Keratinocyte (primary cell): ENCODE results near the gene SERTAD2.

Experiments
- CTCF ChIP-seq, 3 experiments: IDR thresholded peaks in 1 of 3; conservative IDR thresholded peaks in 1 of 3; optimal IDR thresholded peaks in 1 of 3; 2 replicates in 2 of 3; 3 replicates in 1 of 3; pipeline versions ENCODE3 to v1.5.1; 2011; ENCODE audit warnings: low read length in 3 of 3, mild to moderate bottlenecking in 3 of 3, moderate library complexity in 2 of 3, control low read depth in 1 of 3, inconsistent platforms in 1 of 3; ENCODE audit not compliant: insufficient read depth in 2 of 3; ENCODE audit errors: extremely low read depth in 1 of 3
- EZH2 ChIP-seq: IDR thresholded peaks from one replicate; pipeline ENCODE4 v1.6.1; 2012; ENCODE audit warnings: inconsistent platforms, mild to moderate bottlenecking, low read length, moderate library complexity

- no peak for TF ChIP-seq CTCF (optimal IDR thresholded peaks at IDR 0.05 in 1 of 3, IDR thresholded peaks at IDR 0.05 in 1 of 3, conservative IDR thresholded peaks at IDR 0.05 in 1 of 3; ENCODE audit: extremely low read depth in 1 of 3, insufficient read depth in 2 of 3, low read length in 3 of 3)
- no peak for TF ChIP-seq EZH2
Observed at GRCh38 chr2:64605026-64605471, 48.7 kb downstream of the SERTAD2 start.
